GM12878 (cell line): ENCODE data around the gene RALGPS1. TPM values are rescaled to one million over a fixed set of nuclear protein-coding genes. Genes with fewer than 3 reads are reported as not detected.

ENCODE experiments used
- ATAC-seq: fragments of 200-7000 bp; cut with Tn5 transposase; 3 replicates; pipeline ENCODE4 v1.9.1; 2020; ENCODE audit warnings: mild to moderate bottlenecking, moderate library complexity
- BruUV-seq: library from RNA; stranded (reverse); fragments of 400-500 nt; replicated peaks from 2 replicates; lab custom pipeline; 2021; lab: Mats Ljungman, UMichigan
- CTCF ChIA-PET: fragments of 300-600 bp; sonication (Branson Sonifier 250); formaldehyde crosslinking; extraction: SDS; loops from one replicate; lab custom pipeline; 2021; ENCODE audit warnings: inconsistent platforms; lab: Yijun Ruan, JAX
- POLR2A ChIA-PET: fragments of 350-600 bp; formaldehyde crosslinking; extraction: SDS; loops from one replicate; lab custom pipeline; 2021; ENCODE audit warnings: inconsistent platforms; lab: Charles Lee
- RAD21 ChIA-PET: fragments of 300-600 bp; sonication (Branson Sonifier 250); formaldehyde crosslinking; loops from one replicate; lab custom pipeline; 2023; ENCODE audit warnings: antibody characterized with exemption; ENCODE audit not compliant: unreplicated experiment; lab: Charles Lee
- SMC1A ChIA-PET: fragments of 300-600 bp; sonication (Branson Sonifier 250); formaldehyde crosslinking; loops from one replicate; lab custom pipeline; 2023; ENCODE audit not compliant: unreplicated experiment, uncharacterized antibody; lab: Charles Lee
- DNase-seq: peaks from one replicate; pipeline ENCODE4 v3.0.0-alpha.2; 2011; ENCODE audit warnings: low read depth, low spot score
- FAIRE-seq: peaks from 3 replicates; lab custom pipeline; 2011; peaks lifted over from hg19 to GRCh38; lab: Jason Lieb, UNC
- H2AFZ ChIP-seq: 2 replicates; pipeline ENCODE4 v1.6.0; 2011; ENCODE audit warnings: low read depth, low read length, control low read depth; ENCODE audit not compliant: control insufficient read depth
- H3K27ac ChIP-seq: 2 replicates; pipeline ENCODE4 v1.5.1; 2011; ENCODE audit warnings: control low read depth; ENCODE audit not compliant: control insufficient read depth, insufficient read depth
- H3K27me3 ChIP-seq, 2 experiments: replicated peaks in 1 of 2; 2 replicates each; pipeline versions ENCODE4 v1.6.0 to v1.6.1; 2011; ENCODE audit warnings: low read length in 1 of 2; ENCODE audit not compliant: control insufficient read depth in 2 of 2, insufficient read depth in 2 of 2
- H3K36me3 ChIP-seq, 2 experiments: 2 replicates each; pipeline ENCODE4 v1.5.1; 2011; ENCODE audit warnings: low read length in 1 of 2; ENCODE audit not compliant: control insufficient read depth in 2 of 2, insufficient read depth in 2 of 2
- H3K4me1 ChIP-seq: 2 replicates; pipeline ENCODE4 v1.6.1; 2011; ENCODE audit warnings: mild to moderate bottlenecking, low read length, moderate library complexity, mixed read lengths; ENCODE audit not compliant: control insufficient read depth, insufficient read depth
- H3K4me2 ChIP-seq: 2 replicates; pipeline ENCODE4 v1.6.0; 2011; ENCODE audit warnings: control low read depth; ENCODE audit not compliant: control insufficient read depth, insufficient read depth
- H3K4me3 ChIP-seq: fragments of 200-600 bp; sonication (generic); 2 replicates; pipeline ENCODE4 v1.5.1; 2016
- H3K79me2 ChIP-seq: 2 replicates; pipeline ENCODE4 v1.6.0; 2011; ENCODE audit warnings: low read length; ENCODE audit not compliant: control insufficient read depth, insufficient read depth
- H3K9ac ChIP-seq: 2 replicates; pipeline ENCODE4 v1.8.0; 2011; ENCODE audit warnings: low read length, control low read depth, mixed read lengths; ENCODE audit not compliant: control insufficient read depth, insufficient read depth
- H3K9me3 ChIP-seq: replicated peaks from 3 replicates; pipeline ENCODE4 v1.5.1; 2011; ENCODE audit warnings: mild to moderate bottlenecking, low read length; ENCODE audit not compliant: control insufficient read depth, insufficient read depth
- H4K20me1 ChIP-seq: 2 replicates; pipeline ENCODE4 v1.6.0; 2011; ENCODE audit not compliant: control insufficient read depth, insufficient read depth
- HCFC1 ChIP-seq: fragments of 150-350 bp; IDR thresholded peaks from 2 replicates; pipeline ENCODE4 v1.6.1; 2014; ENCODE audit warnings: low read length
- HDAC2 ChIP-seq: fragments of 200-600 bp; sonication (generic); IDR thresholded peaks from 2 replicates; pipeline ENCODE4 v1.6.1; 2017
- IKZF1 ChIP-seq: fragments of 450-650 bp; conservative IDR thresholded peaks from 2 replicates; pipeline ENCODE4 v1.6.1; 2017; ENCODE audit warnings: antibody characterized with exemption, mild to moderate bottlenecking
- NFYB ChIP-seq: IDR thresholded peaks from 2 replicates; pipeline ENCODE4 v1.6.1; 2011; ENCODE audit warnings: low read depth, mild to moderate bottlenecking, low read length, improper control_type of control experiment, moderate library complexity; ENCODE audit not compliant: insufficient read depth
- NRF1 ChIP-seq: conservative IDR thresholded peaks from 2 replicates; pipeline ENCODE4 v1.6.1; 2011; ENCODE audit warnings: mild to moderate bottlenecking, low read depth, low read length, improper control_type of control experiment
- WGBS: methylation state at CpG from one replicate; pipeline ENCODE4 v1.1.6; 2016; ENCODE audit warnings: low lambda C conversion rate; ENCODE audit not compliant: insufficient replicate concordance, insufficient coverage; ENCODE audit errors: missing lambda C conversion rate; 5-methylcytosine and 5-hydroxymethylcytosine counted together
- in situ Hi-C: fragments of 300-500 bp; cut with MboI; formaldehyde crosslinking; loops from 9 replicates; pipeline ENCODE4 v1.14.3; 2018; ENCODE audit warnings: mixed read lengths
- intact Hi-C: fragments of 100-400 bp; cut with micrococcal nuclease; formaldehyde crosslinking; loops from one replicate; pipeline ENCODE4 v1.14.2; 2022; ENCODE audit not compliant: unreplicated experiment
- polyA plus RNA-seq, 11 experiments: library from polyadenylated mRNA; depleted of rRNA in 4 of 11; unstranded in 6 of 11; stranded (reverse) in 5 of 11; fragments of >200 nt; fragmentation: Nextera tagmentation in 4 of 11; fragmentation: Illumina TruSeq in 1 of 11; extraction: Ambion mirVana in 4 of 11; extraction: Trizol in 1 of 11; gene quantifications; 1 replicate in 1 of 11; 2 replicates in 10 of 11; pipeline versions ENCODE4 v1.2.1 to v1.2.3, GENCODE V29; 2011 to 2016; ENCODE audit warnings: inconsistent platforms in 2 of 11, missing spikeins in 2 of 11, low read depth in 1 of 11
- total RNA-seq, 4 experiments: library from RNA; depleted of rRNA in 3 of 4; stranded (reverse); fragments of >200 nt in 3 of 4; fragmentation: Illumina TruSeq in 1 of 4; extraction: Trizol in 1 of 4; gene quantifications; 2 replicates each; pipeline versions ENCODE4 v1.2.1 to v1.2.3, GENCODE V29; 2013 to 2021
- TF ChIP-seq, protein P1 (sequence below): IDR thresholded peaks from 2 replicates; pipeline ENCODE4 v1.6.1; 2011; ENCODE audit warnings: low read depth, low read length, improper control_type of control experiment, borderline replicate concordance
- TF ChIP-seq, protein P2 (sequence below): IDR thresholded peaks from 2 replicates; pipeline ENCODE4 v1.6.1; 2011; ENCODE audit warnings: borderline replicate concordance, low read depth, mild to moderate bottlenecking, moderate library complexity, mixed read lengths, low read length; ENCODE audit not compliant: insufficient read depth; ENCODE audit errors: extremely low read length
- TF ChIP-seq, protein P3 (sequence below): fragments of 450-650 bp; IDR thresholded peaks from 2 replicates; pipeline ENCODE4 v1.6.1; 2016; ENCODE audit warnings: mild to moderate bottlenecking

RALGPS1 gene
- total and polyA plus RNA-seq, 10 of the 15 experiments (the other 5 are each of a cell fraction or from before 2014, with no cell fraction given) = 0.13 to 5.6 (median 2.7) TPM

DNA sequence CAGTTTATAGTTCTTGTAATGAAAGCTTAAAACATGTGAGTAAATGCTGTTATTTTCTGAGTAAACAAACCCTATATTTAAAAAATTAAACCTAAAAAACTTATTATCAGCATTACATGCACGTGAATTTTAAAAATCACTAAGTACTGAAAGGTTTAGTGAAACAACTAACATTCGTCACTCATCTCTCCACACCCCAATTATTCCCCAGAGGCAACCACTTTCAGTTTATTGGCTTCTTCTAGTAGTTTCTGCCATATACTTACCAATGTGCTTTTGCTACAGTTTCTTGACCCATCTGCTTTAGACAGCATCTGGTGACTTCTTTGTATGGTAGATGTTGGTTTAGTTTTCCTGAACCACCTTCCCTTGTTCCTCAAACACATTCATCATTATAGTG, 149.8 kb downstream of the RALGPS1 start (continued):
- TF ChIP-seq, protein P1, sequence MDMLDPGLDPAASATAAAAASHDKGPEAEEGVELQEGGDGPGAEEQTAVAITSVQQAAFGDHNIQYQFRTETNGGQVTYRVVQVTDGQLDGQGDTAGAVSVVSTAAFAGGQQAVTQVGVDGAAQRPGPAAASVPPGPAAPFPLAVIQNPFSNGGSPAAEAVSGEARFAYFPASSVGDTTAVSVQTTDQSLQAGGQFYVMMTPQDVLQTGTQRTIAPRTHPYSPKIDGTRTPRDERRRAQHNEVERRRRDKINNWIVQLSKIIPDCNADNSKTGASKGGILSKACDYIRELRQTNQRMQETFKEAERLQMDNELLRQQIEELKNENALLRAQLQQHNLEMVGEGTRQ = no peak

DNA sequence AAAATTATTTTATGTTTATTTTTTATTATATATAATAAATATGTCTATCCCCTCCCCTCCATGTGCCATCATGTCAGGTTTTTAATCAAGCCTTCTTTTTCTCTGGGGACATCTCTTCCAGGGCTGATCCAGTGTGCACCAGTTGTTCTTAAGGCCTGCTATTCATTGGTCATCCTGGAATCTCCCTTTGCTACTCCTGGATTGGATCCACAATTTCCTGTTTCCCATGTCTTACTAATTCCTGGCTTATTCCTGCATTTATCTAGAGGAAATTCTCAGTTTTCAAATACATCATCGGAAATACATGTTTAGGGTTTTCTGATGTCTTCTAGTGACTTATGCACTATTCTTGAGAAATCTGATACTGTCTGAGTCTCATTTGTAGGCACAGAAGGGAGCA, 151.0 kb downstream of the RALGPS1 start:
- Histone ChIP-seq H3K9ac (no peak overlapping the region), H3K79me2 (no peaks in the 10 kb centered on the region), H3K27me3 (no peaks in the 10 kb centered on the region), H3K36me3 (no peaks in the 10 kb centered on the region; a peak in 1 of 4 replicates), H3K4me1 (no peaks in the 10 kb centered on the region), H3K4me3 (no peak overlapping the region), H3K9me3 (no peaks in the 10 kb centered on the region), H4K20me1 (no peaks in the 10 kb centered on the region), H2AFZ (no peak overlapping the region), H3K27ac (no peak overlapping the region), H3K4me2 (no peak overlapping the region)
- ChIA-PET SMC1A (interaction anchor here (1.3 to 3.8 kb wide), 5 partner anchors 9 to 100 kb away, joined by 3 to 12 read pairs (median 6); no protein-coding TSS in a partner anchor), POLR2A (interaction anchor here (1.4 kb wide), 1 partner anchor 43 kb away, joined by 3 read pairs; no protein-coding TSS in a partner anchor), CTCF (interaction anchor here (1.0 to 1.1 kb wide), 2 partner anchors 16 to 101 kb away, joined by 3 read pairs; no protein-coding TSS in a partner anchor), RAD21 (interaction anchor here (1.2 kb wide), 1 partner anchor 61 kb away, joined by 3 read pairs; no protein-coding TSS in a partner anchor)
- DNase-seq (no peak), ATAC-seq (no peak), FAIRE-seq (no peak)
- TF ChIP-seq NRF1 = no peak
- TF ChIP-seq, protein P2, sequence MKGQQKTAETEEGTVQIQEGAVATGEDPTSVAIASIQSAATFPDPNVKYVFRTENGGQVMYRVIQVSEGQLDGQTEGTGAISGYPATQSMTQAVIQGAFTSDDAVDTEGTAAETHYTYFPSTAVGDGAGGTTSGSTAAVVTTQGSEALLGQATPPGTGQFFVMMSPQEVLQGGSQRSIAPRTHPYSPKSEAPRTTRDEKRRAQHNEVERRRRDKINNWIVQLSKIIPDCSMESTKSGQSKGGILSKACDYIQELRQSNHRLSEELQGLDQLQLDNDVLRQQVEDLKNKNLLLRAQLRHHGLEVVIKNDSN = no peak
- no peak for TF ChIP-seq NFYB
- no peak for TF ChIP-seq HCFC1
- no peak for TF ChIP-seq IKZF1
- TF ChIP-seq HDAC2 = no peak
- TF ChIP-seq, protein P3, sequence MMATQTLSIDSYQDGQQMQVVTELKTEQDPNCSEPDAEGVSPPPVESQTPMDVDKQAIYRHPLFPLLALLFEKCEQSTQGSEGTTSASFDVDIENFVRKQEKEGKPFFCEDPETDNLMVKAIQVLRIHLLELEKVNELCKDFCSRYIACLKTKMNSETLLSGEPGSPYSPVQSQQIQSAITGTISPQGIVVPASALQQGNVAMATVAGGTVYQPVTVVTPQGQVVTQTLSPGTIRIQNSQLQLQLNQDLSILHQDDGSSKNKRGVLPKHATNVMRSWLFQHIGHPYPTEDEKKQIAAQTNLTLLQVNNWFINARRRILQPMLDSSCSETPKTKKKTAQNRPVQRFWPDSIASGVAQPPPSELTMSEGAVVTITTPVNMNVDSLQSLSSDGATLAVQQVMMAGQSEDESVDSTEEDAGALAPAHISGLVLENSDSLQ = no peak
- intact Hi-C loops (no loop called here), in situ Hi-C loops (no loop called here)
- WGBS = 90% methylated on average over 1 of the region's 1 CpG
- no TSS peak for BruUV-seq
